GM15510 (cell line): ENCODE results near the gene AHNAK.

Experiments
- POLR2A ChIP-seq: IDR thresholded peaks from 3 replicates; pipeline ENCODE4 v1.6.1; 2011; ENCODE audit warnings: borderline replicate concordance; ENCODE audit not compliant: insufficient read length; ENCODE audit errors: extremely low read depth

The AHNAK gene

GRCh38 chr11:62471603-62472002 is 75.0 kb downstream of the AHNAK start:
- no peak for TF ChIP-seq POLR2A

- no peak for TF ChIP-seq POLR2A
These were observed 78.0 kb downstream of the AHNAK start for GRCh38 chr11:62468577-62468976.

GRCh38 chr11:62466444-62466843 is 80.2 kb downstream of the AHNAK start:
- no peak for TF ChIP-seq POLR2A

GRCh38 chr11:62464655-62465054 is 82.0 kb downstream of the AHNAK start:
- no peak for TF ChIP-seq POLR2A

GRCh38 chr11:62463121-62463542 is 83.5 kb downstream of the AHNAK start:
- TF ChIP-seq POLR2A, result no peak

GRCh38 chr11:62462508-62462892 is 84.1 kb downstream of the AHNAK start:
- no peak for TF ChIP-seq POLR2A

GRCh38 chr11:62461740-62462507 is 84.7 kb downstream of the AHNAK start:
- no peak for TF ChIP-seq POLR2A

GRCh38 chr11:62459080-62459479 is 87.5 kb downstream of the AHNAK start:
- no peak for TF ChIP-seq POLR2A

GRCh38 chr11:62458212-62459002 is 88.2 kb downstream of the AHNAK start:
- no peak for TF ChIP-seq POLR2A

GRCh38 chr11:62457478-62457877 is 89.1 kb downstream of the AHNAK start:
- no peak for TF ChIP-seq POLR2A

- no peak for TF ChIP-seq POLR2A
These were observed 90.0 kb downstream of the AHNAK start for GRCh38 chr11:62456630-62457029.

GRCh38 chr11:62452839-62453468 is 93.7 kb downstream of the AHNAK start:
- TF ChIP-seq POLR2A, result no peak

GRCh38 chr11:62452261-62452660 is 94.3 kb downstream of the AHNAK start:
- TF ChIP-seq POLR2A, result no peak

GRCh38 chr11:62451241-62451621 is 95.4 kb downstream of the AHNAK start:
- no peak for TF ChIP-seq POLR2A

GRCh38 chr11:62450543-62451240 is 95.9 kb downstream of the AHNAK start:
- no peak for TF ChIP-seq POLR2A
